Testis (tissue), 2 donors: Measurements from ENCODE around the gene ADAM12.

ENCODE experiments used
- CTCF ChIP-seq, 3 experiments: fragments of 450-650 bp in 2 of 3; fragments of 200-600 bp in 1 of 3; sonication (generic) in 1 of 3; IDR thresholded peaks; one replicate each; pipeline ENCODE4 v1.5.1; 2016 to 2019; ENCODE audit warnings: antibody characterized with exemption in 3 of 3, mild to moderate bottlenecking in 2 of 3, moderate library complexity in 1 of 3
- POLR2A ChIP-seq: fragments of 450-650 bp; IDR thresholded peaks from one replicate; pipeline ENCODE4 v1.6.1; 2017; ENCODE audit warnings: antibody characterized with exemption, mild to moderate bottlenecking, moderate library complexity

GRCh38 chr10:126017961-126018560, 370.2 kb downstream of the ADAM12 start:
- no peak for TF ChIP-seq POLR2A
- TF ChIP-seq CTCF (IDR thresholded peaks at IDR 0.05), result no peak
